Coronary artery (tissue), 2 donors: ENCODE measurements around the gene TRIM54.

Experiments
- DNase-seq: peaks from one replicate; pipeline ENCODE4 v3.0.0-alpha.2; 2017; ENCODE audit warnings: low spot score
- H3K27ac ChIP-seq, 2 donors: fragments of 200-600 bp; sonication (generic); one replicate each; pipeline ENCODE4 v1.5.1; 2016 to 2019
- H3K4me3 ChIP-seq: fragments of 200-600 bp; sonication (generic); 2 replicates; pipeline ENCODE4 v1.5.1; 2016; ENCODE audit warnings: mild to moderate bottlenecking, moderate library complexity
- TF ChIP-seq, protein P1 (sequence below): fragments of 200-600 bp; sonication (generic); IDR thresholded peaks from one replicate; pipeline ENCODE4 v1.5.1; 2019; ENCODE audit warnings: antibody characterized with exemption

The TRIM54 gene

DNA sequence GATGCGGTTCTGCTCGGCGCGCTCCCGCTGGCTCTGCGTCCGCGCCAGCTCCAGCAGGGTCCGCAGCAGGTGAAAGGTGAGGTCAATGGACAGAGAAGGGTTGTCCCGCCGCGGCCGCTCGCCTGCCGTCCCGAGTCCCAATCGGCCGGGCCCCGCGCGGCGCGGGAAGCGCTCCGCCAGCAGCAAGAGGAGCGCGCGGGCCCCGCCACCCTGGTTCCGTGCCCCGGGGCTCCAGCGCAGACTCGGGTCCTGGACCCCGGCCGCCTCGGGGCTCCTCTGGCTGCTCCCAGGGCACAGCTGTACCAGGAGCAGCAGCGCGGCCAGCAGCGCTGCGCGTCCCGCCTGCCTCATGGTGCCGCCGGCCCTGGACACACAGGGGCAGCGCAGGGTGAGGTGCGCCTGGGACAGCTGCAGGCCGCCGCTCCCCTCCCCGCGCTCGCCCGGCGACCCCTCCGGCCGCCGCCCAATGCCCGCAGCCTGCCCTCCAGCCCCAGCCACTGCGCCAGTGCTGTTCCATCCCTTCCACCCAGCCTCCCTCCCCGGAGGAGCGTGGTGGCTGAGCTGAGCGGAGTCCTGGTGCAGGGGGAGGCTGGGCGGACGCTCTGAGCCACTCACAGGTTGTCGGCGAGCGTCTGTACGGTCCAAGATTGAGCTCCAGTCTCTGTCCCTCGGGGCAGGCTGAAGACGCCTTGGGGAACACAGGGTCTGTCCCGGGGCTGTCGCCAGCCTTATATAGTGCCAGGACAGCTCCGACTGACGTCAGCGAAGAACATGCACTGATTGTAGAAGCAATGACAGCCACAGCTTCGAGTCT, 25.5 kb downstream of the TRIM54 start:
- no peak for DNase-seq
- H3K4me3 ChIP-seq: peak overlapping the region; percentile 32
- H3K27ac ChIP-seq: no peak overlapping the region
- TF ChIP-seq, protein P1, sequence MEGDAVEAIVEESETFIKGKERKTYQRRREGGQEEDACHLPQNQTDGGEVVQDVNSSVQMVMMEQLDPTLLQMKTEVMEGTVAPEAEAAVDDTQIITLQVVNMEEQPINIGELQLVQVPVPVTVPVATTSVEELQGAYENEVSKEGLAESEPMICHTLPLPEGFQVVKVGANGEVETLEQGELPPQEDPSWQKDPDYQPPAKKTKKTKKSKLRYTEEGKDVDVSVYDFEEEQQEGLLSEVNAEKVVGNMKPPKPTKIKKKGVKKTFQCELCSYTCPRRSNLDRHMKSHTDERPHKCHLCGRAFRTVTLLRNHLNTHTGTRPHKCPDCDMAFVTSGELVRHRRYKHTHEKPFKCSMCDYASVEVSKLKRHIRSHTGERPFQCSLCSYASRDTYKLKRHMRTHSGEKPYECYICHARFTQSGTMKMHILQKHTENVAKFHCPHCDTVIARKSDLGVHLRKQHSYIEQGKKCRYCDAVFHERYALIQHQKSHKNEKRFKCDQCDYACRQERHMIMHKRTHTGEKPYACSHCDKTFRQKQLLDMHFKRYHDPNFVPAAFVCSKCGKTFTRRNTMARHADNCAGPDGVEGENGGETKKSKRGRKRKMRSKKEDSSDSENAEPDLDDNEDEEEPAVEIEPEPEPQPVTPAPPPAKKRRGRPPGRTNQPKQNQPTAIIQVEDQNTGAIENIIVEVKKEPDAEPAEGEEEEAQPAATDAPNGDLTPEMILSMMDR: no peak

DNA sequence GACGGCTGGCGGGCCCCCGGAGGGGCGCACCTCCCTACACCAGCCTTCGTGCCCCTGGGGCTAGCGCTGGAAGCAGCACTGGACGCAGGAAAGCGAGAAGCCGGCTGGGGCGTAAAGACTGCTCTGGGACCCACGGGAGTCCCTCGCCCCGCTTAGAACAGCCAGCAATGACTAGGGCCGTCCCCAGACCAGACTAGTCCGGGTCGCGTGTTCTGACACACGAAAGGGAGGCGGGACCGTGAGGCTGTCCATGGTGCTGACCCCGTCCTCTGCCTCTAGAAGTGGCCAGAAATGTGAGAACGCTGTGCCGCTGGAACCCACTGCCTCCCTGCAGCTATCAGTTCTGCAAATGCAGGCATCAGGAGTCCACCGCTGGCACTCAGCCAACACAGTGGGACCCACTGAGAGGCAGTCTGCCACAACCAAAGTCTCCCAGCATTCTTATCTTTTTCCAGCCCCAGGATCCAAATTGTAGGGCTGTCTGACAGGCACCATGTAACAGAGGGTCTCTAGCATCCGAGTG, 26.2 kb downstream of the TRIM54 start, which contains the start of gene UCN:
TSS of gene UCN (minus strand) at position 87 of the 523 bp plus-strand sequence. CDS start 550 bp downstream, outside the sequence.
- Histone ChIP-seq H3K27ac (no peak within 1 kb of the TSS), H3K4me3 (peak within 1 kb of the TSS; percentile 32)
- TF ChIP-seq, protein P1: no peak
- DNase-seq: no peak

DNA sequence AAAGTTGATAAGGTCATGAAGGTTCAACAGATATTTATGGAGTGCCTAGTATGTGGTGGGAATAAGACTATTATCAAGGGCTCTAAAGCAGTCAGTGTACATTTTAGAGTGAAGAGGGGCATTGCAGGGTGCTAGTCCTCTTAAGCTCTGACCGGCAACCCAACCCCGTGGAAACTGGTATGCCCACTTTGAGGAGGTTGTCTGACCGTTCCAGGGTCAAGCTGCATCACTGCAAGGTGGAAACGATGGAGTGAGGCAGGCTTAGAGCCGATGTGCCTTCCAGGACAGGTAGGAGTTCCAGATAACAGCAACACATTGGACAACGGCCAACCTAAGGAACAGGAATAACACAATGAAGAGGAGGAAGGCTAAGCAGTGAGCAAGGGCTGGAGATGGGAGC, 27.4 kb downstream of the TRIM54 start:
- TF ChIP-seq, protein P1: no peak
- no peak for DNase-seq
- Histone ChIP-seq H3K4me3 (no peak overlapping the region), H3K27ac (no peak overlapping the region)

DNA sequence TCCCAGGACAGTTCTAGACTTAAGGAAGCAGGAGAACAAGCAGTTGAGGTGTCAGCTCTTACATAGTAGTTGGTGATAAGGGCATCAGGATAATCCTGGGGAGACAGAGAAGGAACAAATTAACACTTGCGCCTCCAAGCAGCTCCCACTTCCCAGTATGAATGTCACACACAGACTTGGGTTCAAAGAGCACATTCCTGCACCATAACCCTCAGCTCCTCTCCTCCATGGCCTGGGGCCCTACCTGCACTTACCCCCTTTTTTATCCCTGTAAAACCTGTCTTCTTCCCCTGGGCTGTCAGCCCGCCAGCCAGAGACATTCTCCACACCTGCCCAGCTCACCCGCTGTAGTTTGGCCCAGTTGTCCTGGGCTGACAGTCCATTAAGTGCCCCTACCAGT, 29.9 kb downstream of the TRIM54 start:
- H3K4me3 ChIP-seq: no peak overlapping the region
- no peak for DNase-seq
- TF ChIP-seq, protein P1: no peak
- H3K27ac ChIP-seq: no peak overlapping the region

DNA sequence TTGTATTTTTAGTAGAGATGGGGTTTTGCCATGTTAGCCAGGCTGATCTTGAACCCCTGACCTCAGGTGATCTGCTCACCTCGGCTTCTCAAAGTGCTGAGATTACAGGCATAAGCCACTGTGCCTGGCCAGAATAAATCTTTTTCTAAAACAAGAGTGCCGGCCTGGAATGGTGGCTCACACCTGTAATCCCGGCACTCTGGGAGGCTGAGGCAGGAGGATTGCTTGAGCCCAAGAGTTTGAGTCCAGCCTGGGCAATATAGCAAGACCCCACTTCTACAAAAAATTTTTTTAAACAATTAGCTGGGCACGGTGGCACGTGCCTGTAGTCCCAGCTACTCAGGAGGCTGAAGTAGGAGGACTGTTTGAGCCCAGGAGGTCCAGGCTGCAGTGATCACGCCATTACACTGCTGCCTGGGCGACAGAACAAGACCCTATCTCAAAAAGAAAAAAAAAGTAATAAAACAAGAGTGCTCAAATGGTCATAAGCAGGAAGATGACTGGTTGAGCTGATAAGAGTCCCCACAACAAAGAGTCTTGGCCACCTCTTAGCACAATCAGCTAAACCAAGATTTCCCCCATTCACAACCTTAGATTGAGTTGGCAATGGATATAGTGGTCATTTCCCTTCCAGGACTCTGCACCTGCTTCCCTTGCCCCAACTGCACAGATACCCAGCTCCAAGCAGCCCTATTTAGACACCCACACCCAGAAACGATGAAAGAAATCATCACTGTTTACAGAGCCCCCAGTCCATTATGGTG, 31.8 kb downstream of the TRIM54 start:
- TF ChIP-seq, protein P1: no peak
- no peak for DNase-seq

DNA sequence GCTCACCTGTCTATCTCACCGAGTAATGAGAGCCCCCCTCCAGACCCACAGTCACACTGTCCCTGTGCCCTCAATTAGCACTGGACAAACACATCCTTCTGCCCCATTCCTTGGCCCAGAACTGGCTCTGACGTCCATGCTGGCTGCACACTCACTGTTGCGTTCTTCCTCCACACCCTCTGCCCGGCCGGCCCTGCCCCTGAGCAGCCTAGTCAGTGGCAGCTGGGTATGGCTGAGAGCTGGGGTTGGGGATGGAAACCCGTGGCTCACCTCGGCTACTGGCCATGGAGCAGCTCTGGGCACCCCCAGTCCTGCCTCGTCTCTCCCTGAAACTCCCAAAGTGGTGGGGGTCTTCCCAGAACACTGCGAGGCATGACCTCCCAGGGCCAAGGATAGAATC, 32.5 kb downstream of the TRIM54 start:
- TF ChIP-seq, protein P1: no peak
- no peak overlapping the region for H3K27ac ChIP-seq
- H3K4me3 ChIP-seq: no peak overlapping the region
- no peak for DNase-seq

More for the DNA sequence above, 31.8 kb downstream of the TRIM54 start:
- no peak overlapping the region for H3K27ac ChIP-seq
- no peak overlapping the region for H3K4me3 ChIP-seq
